Glomerular visceral epithelial cell (primary cell): ENCODE results near the gene IQSEC1.
A peak's percentile ranks its signal among the peaks of the same experiment; 100 is the strongest.
"Not testable (repeated sequence)": the region's sequence is repeated elsewhere in the genome, so short reads cannot be mapped to it uniquely, and the experiment has no call there.

Experiments used
- DNase-seq: peaks from one replicate; pipeline ENCODE4 v3.0.0-alpha.2; 2016; ENCODE audit errors: extremely low spot score

The IQSEC1 gene

DNA sequence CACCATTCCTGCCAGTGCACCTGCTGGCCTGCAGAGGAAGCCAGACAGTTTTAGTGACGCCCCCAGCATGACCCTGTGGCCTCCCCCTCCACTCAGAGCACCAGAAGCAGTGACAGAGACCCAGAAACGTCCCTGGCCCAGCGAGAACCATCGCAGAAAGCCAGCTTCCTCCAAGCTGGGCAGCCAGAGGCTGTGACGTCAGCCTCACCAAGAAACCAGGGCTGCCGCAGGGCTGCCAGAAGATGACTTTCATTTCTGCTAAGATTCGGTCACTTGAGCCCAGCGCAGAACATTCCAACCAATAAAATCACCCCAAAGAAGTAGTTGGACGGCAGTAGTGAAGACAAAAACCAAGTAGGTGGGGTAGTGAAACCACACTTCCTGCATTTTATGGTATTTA is 202.3 kb downstream of the IQSEC1 start:
- no peak for DNase-seq

DNA sequence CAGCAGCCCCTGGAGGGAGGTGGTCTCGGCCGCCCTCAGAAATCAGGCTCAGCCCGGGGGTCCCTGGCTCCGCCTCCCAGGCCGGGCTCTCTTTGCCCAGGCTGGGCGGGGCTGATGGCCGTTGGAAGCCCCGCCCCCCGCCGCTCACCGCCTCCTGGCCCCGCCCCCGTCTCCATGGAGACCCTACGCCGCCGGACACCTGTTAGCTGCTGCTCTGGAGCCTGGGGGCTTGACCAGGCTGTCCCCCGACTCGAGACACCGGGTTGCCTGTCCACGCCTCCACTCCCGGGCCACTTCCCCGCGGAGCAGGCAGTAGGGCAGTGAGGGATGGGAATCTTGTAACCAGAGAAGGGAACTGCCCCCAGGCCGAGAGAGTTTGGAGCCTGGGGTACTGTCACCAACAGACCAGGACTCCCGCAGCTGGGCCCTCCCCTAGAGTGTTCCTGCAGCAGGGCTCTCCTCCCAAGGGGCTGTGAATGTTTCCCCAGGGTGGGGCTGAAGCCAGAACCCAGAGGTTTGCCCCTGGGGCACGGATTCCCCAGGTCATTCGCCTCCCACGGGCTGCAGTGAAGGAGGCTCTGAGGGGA is 204.1 kb downstream of the IQSEC1 start:
- DNase-seq: peak; percentile 18

DNA sequence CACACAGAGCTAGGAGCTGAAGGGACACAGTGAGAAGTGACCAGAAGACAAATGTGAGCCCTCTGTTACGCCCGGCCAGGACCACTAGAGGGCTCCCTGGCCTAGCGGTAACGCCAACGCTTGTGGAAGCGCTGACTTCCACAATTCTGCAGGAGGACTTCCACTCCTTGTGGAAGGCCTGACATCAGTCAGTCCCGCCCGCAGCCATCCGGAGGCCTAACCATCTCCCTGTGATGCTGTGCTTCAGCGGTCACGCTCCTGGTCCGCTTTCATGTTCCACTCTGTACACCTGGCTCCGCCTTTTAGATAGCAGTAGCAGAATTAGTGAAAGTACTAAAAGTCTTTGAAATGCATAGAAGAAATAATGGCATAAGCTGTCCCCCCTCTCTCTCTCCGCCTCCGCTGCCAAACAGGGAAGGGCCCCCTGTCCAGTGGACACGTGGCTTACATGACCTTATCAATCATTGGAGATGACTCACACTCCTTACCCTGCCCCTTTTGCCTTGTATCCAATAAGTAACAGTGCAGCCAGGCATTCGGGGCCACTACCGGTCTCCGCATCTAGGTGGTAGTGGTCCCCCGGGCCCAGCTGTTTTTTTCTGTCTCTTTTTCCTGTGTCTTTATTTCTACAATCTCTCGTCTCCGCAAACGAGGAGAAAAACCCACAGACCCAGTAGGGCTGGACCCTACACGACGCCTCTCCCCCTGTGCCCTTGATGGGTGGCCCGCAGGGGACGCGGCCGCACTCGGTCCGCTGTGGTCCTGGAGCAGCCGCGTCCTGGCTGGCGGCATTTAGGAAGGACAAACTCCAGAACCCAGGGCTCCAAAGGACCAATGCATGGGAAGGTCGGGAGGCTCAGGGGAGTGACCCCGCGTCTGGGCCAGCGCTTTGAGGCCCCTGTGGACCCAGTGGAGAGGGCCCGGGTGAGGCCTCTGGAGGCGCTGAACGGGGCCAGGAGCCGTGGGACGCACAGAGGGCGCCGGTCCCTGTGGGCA is 204.9 kb downstream of the IQSEC1 start:
- DNase-seq: peak; percentile 86

DNA sequence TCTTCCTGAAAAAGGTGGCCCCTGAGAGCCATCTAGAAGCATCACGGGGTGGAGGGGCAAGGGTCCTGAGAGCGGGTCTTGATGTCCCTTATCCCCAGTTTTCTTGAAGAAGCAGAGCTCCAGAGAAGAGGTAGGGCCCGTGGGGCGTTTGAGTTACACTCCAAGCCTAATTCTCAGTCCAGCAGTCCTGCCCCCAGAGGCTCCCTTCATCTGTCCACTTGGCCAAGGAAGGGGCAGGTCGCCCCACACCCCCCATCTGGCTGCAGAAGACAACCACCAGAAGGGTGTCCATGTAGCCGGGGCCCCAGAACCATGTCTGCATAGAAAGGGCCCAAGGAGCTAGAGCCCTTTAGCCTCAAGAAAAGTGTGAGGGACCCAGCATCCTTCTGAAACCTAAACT is 206.4 kb downstream of the IQSEC1 start:
- no peak for DNase-seq

DNA sequence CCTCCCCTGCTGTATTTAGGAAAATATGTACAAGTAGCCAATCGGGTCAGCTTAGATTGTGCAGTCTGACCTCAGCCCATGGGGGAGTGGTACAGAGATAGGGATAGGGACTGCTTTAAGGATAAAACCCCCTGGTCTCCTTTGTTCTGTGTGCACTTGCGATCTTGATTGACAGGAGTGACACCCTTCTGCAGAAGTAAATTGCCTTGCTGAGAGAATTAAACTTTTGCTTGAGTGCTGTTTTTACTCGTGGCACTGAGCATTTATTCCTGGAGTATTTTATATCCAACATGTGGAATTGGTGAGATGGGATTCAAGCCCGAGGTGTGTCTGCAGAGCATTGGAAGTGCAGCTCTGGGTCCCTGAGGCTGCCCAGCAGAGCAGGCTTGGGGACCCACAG is 208.0 kb downstream of the IQSEC1 start:
- DNase-seq: no peak

DNA sequence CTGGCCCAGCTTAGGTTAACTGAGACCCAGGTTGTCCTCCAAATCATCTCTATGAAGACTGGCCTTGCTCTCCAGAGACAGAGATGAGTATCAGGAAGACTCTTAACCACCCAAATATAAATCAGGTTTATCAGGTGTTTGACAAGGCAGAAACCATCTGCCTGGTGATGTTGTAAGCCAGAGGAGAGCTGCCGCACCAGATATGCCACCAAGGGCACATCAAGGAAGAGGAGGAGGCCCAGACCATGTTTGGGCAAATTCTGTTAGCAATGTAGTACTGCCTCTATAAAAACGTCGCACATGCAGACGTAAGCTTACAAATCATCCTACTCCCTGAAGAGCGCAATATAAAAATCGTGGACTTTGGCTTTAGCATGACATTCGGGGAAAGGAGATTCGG is 210.8 kb downstream of the IQSEC1 start:
- DNase-seq: no peak

DNA sequence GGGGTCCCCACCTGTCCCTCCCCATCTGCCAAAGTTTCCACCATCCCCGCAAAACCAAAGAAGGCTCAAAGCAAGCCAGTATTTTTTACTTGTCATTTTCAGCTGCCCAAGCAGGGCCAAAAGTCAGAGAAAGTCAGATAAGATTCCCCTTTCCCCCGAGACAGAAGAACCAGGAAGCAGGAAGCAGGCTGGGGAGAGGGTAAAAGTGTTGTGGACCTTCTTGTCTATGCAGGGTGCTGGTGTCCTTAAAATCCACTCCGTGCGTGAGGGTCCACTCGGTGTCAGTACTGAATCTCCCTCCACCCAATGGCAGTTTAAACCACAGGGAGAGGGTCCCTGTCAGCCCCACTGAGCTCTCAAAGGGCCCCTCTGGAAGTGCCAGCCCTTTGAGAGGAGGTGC is 211.6 kb downstream of the IQSEC1 start:
- no peak for DNase-seq

DNA sequence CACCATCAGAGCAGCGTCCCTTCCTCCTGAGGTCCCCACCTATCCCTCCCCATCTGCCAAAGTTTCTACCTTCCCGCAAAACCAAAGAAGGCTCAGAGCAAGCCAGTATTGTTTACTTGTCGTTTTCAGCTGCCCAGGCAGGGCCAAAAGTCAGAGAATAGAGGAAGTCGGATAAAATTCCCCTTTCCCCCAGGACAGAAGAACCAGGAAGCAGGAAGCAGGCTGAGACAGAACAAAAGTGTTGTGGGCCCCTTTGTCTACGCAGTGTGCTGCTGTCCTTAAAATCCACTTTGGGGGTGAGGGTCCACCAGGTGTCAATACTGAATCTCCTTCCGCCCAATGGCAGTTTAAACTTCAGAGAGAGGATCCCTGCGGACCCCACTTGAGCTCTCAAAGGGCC is 213.4 kb downstream of the IQSEC1 start:
- no peak for DNase-seq

DNA sequence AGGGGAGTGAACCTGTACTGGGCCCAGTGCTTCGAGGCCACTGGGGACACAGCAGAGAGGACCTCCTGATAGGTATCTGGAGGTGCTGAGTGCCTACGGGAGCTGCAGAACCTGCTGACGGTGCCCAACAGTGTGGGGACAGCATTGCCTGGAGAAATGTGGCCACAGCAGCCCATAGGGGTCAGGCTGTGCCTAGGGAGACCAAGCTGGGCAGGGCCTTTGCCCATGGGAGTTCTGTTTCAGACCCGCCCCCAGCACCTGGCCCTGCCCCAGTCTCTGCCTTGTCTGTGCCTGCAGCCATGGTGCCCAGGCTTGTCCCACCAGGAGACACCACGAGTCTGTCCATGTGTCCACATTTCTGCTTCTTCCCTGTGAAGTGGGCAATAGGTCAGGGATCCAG is 216.6 kb downstream of the IQSEC1 start:
- DNase-seq: no peak

DNA sequence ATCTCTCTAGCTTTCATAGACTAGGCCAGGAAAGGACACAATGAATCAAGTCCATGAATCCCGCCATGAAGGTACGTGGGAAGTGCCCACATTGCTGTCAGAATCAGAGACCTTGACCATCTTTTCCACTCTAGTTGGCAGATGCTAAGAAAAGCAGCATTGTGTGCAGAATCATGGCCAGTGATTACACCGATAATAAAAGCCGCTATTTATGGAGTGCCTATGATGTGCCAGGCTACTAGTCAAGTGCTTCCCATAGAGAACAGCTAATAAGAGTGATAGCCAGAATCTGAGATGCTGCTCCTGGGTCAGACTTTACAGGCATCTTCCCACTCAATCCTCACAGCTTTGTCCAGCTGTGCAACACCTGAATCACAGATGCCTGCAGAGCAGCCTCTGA is 218.7 kb downstream of the IQSEC1 start:
- no peak for DNase-seq

DNA sequence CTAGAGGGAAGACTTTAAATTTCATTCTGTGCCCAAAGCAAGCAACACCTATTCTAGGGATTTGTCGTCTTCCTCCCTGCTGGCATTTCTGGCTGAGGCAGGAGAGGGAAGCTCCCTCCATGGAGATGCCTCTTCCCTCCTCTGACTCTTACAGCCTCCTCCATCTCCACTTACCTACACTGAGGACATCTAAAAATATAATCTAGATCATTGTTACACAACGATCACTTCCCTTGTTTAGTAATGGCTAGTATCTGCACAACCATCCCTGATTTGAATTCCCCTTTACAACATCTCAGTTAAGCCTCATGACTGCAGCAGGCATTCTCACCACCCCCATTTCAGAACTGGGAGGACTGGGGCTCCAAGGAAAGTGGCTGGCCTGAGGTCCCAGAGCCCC is 219.4 kb downstream of the IQSEC1 start:
- not testable (repeated sequence) for DNase-seq

DNA sequence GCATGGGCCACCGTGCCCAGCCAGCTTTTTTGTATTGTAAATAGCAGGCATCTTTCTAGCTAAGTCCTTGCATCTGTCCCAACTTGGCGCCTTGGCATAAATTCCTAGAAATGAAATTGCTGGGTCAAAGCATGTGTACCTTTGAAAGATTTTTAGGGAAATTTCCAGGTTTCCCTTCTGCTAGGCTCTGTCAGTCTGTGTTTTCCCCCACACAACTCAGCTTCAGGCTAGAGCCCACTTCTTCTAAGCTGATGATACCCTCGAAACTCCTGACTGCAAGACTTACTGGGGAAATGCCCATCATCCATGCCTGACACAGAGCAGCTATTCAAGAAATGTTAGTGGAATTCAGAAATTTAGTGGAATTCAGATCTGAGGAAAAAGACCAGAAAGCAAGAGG is 221.0 kb downstream of the IQSEC1 start:
- DNase-seq: no peak
